Measurements from ENCODE around the gene PLEKHA7. TPM values are rescaled to one million over a fixed set of nuclear protein-coding genes. Genes with fewer than 3 reads are reported as not detected.

The PLEKHA7 gene
- total RNA-seq, 1 experiment from 2014 or later = 13.0 TPM

- TF ChIP-seq SP1 (CRISPR knock-in tag; conservative IDR thresholded peaks at IDR 0.05) (no peak), ZNF512 (CRISPR knock-in tag; IDR thresholded peaks at IDR 0.05; ENCODE audit: borderline replicate concordance) (no peak), TEAD1 (CRISPR knock-in tag; IDR thresholded peaks at IDR 0.05) (no peak), TEAD4 (CRISPR knock-in tag; IDR thresholded peaks at IDR 0.05) (no peak), IRF1 (CRISPR knock-in tag; IDR thresholded peaks at IDR 0.05) (no peak), RORB (CRISPR knock-in tag; IDR thresholded peaks at IDR 0.05) (no peak), FOXK1 (CRISPR knock-in tag; IDR thresholded peaks at IDR 0.05) (no peak), ZMAT4 (CRISPR knock-in tag; IDR thresholded peaks at IDR 0.05) (no peak)
Measured at GRCh38 chr11:16876053-16876752, 138.0 kb downstream of the PLEKHA7 start (continued).

- ATAC-seq (no peak), DNase-seq (ENCODE audit: low spot score) (no peak)
- no peaks in the 10 kb centered on the region for H3K9me3 Mint-ChIP-seq
- no peaks in the 10 kb centered on the region for H3K36me3 Mint-ChIP-seq
- POLR2A ChIA-PET = no interaction called here
- CTCF ChIA-PET = no interaction called here
- no peak overlapping the region for H3K27ac Mint-ChIP-seq
- no peaks in the 10 kb centered on the region for H3K27me3 Mint-ChIP-seq (ENCODE audit: low read depth)
- H3K4me1 Mint-ChIP-seq = peaks cover 30% of the 10 kb centered on the region
- no peak overlapping the region for H3K4me3 Mint-ChIP-seq
- TF ChIP-seq IRF2 (CRISPR knock-in tag; IDR thresholded peaks at IDR 0.05; ENCODE audit: borderline replicate concordance, low read depth) (no peak), ZNF317 (CRISPR knock-in tag; IDR thresholded peaks at IDR 0.05; ENCODE audit: borderline replicate concordance, low read depth) (no peak), KAT7 (CRISPR knock-in tag; IDR thresholded peaks at IDR 0.05; ENCODE audit: borderline replicate concordance) (no peak), ERG (CRISPR knock-in tag; IDR thresholded peaks at IDR 0.05) (no peak), NR3C1 (CRISPR knock-in tag; conservative IDR thresholded peaks at IDR 0.05; ENCODE audit: low read depth) (no peak), SP1 (CRISPR knock-in tag; conservative IDR thresholded peaks at IDR 0.05) (no peak), SMAD3 (CRISPR knock-in tag; IDR thresholded peaks at IDR 0.05; ENCODE audit: borderline replicate concordance) (no peak), FOXP1 (CRISPR knock-in tag; IDR thresholded peaks at IDR 0.05; ENCODE audit: borderline replicate concordance) (no peak), ZNF138 (CRISPR knock-in tag; conservative IDR thresholded peaks at IDR 0.05) (no peak), MXD4 (CRISPR knock-in tag; IDR thresholded peaks at IDR 0.05; ENCODE audit: borderline replicate concordance) (no peak), ATF3 (CRISPR knock-in tag; conservative IDR thresholded peaks at IDR 0.05) (no peak), MYBL2 (CRISPR knock-in tag; IDR thresholded peaks at IDR 0.05) (no peak), ZNF121 (CRISPR knock-in tag; IDR thresholded peaks at IDR 0.05) (no peak), MLX (CRISPR knock-in tag; IDR thresholded peaks at IDR 0.05) (no peak), MAX (CRISPR knock-in tag; IDR thresholded peaks at IDR 0.05) (no peak), GABPB1 (CRISPR knock-in tag; IDR thresholded peaks at IDR 0.05) (no peak)
Measured at GRCh38 chr11:16874275-16874975, 139.8 kb downstream of the PLEKHA7 start.

Measured in WTC11 (cell line).